ENCODE results near the gene FXYD2.
A peak's percentile ranks its signal among the peaks of the same experiment; 100 is the strongest.

The FXYD2 gene

DNA sequence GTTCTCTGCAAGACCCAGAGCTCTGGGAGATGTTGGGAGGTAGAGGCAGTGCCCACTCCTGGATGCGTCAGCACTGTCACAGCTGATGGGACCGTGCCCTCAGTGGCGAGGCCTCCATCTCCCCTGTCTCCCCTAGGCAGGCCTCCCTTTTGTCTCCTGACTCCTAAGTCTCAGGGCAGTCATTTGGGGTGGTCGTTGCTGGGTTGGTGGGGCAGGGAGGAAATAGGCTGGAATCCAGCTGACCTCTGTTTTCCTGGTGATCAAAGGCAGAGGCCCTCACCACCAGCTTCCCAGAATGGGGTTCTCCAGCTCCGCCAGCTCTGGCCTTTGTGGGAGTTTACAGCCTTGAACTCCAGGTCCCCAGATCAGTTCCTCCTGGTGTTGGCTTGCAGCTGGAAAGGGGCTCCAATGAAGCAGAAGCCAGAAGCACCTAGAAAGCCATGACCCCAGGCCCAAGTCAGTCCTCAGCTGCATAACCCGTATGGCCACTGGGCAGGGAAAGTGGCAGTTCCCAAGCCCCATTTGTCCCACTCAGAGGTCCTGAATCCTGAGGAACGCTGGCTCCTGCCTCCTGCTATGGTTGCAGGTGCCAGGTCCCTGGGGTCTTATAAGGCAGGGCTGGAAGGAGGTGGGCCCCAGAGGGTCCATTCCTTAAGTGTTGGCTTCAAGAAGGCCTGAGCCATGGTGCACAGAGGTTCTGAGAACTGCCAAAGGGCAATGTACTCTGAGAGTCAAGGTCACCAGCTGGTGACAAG, 7.3 kb upstream of the FXYD2 start:
- no peak for DNase-seq (ENCODE audit: low spot score)
- CTCF ChIA-PET, result interaction anchor here (0.6 to 1.5 kb wide), 4 partner anchors 12 to 406 kb away, joined by 3 to 4 read pairs (median 4); no protein-coding TSS in a partner anchor
- TF ChIP-seq, protein P1, sequence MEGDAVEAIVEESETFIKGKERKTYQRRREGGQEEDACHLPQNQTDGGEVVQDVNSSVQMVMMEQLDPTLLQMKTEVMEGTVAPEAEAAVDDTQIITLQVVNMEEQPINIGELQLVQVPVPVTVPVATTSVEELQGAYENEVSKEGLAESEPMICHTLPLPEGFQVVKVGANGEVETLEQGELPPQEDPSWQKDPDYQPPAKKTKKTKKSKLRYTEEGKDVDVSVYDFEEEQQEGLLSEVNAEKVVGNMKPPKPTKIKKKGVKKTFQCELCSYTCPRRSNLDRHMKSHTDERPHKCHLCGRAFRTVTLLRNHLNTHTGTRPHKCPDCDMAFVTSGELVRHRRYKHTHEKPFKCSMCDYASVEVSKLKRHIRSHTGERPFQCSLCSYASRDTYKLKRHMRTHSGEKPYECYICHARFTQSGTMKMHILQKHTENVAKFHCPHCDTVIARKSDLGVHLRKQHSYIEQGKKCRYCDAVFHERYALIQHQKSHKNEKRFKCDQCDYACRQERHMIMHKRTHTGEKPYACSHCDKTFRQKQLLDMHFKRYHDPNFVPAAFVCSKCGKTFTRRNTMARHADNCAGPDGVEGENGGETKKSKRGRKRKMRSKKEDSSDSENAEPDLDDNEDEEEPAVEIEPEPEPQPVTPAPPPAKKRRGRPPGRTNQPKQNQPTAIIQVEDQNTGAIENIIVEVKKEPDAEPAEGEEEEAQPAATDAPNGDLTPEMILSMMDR (conservative IDR thresholded peaks at IDR 0.05; ENCODE audit: low read depth), result no peak
- POLR2A ChIA-PET (ENCODE audit: low non-redundant PET), result no interaction called here
- H3K27ac ChIP-seq, result no peak overlapping the region

GRCh38 chr11:117830674-117831351, 6.3 kb upstream of the FXYD2 start:
- ChIA-PET POLR2A (ENCODE audit: low non-redundant PET) (no interaction called here), CTCF (interaction anchor here (0.6 kb wide), 1 partner anchor 405 kb away, joined by 3 read pairs; no protein-coding TSS in a partner anchor)
- TF ChIP-seq, protein P1 (conservative IDR thresholded peaks at IDR 0.05; ENCODE audit: low read depth), result no peak
- no peak overlapping the region for H3K27ac ChIP-seq
- DNase-seq (ENCODE audit: low spot score), result no peak

GRCh38 chr11:117830072-117830471, 5.5 kb upstream of the FXYD2 start:
- TF ChIP-seq, protein P1 (conservative IDR thresholded peaks at IDR 0.05; ENCODE audit: low read depth), result no peak
- H3K27ac ChIP-seq, result no peak overlapping the region
- DNase-seq (ENCODE audit: low spot score), result no peak
- CTCF ChIA-PET, result interaction anchor here (1.3 kb wide), 1 partner anchor 13 kb away, joined by 4 read pairs; no protein-coding TSS in a partner anchor
- POLR2A ChIA-PET (ENCODE audit: low non-redundant PET), result no interaction called here

- TF ChIP-seq, protein P1 (conservative IDR thresholded peaks at IDR 0.05; ENCODE audit: low read depth), result no peak
- POLR2A ChIA-PET (ENCODE audit: low non-redundant PET), result no interaction called here
- CTCF ChIA-PET, result interaction anchor here (1.3 kb wide), 1 partner anchor 12 kb away, joined by 4 read pairs; no protein-coding TSS in a partner anchor
Measured at GRCh38 chr11:117829369-117829725, 4.8 kb upstream of the FXYD2 start.

DNA sequence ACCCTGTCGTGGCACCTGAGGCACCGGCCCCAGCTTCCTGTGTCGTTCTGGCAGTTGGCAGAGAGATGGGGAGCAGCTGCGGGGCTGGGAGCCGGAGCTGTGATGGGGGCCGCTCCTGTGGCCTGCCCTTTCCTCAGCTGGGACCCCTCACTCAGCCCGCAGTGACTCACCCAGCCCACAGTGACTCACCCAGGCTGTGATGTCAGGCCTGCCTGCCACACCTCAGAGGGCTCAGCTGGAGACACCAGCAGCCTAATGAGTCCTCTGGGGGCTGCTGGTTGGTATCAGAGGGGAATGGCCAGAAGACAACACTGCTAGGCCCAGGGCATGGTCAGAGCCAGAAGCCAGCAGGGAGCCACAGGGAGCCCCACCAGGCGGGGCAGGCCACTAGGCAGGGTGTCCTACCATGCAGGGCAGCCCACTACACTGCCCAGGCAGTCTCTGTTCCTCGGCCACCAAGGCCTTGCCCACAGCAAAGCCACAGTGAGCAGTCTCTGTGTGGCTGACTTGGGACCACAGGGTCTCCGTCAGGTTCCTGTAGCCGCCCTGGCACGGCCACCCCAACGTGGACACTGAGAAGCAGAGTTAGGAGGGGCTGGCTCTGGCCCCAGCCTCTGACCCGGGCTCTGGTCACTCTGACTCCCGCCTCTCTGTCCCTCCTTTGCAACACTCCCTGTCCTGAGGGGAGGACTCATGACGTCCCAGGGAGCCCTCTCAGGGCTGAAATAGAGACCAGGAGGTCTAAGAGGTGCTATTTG, 4.2 kb upstream of the FXYD2 start:
- TF ChIP-seq, protein P1 (conservative IDR thresholded peaks at IDR 0.05; ENCODE audit: low read depth), result no peak
- ChIA-PET CTCF (interaction anchor here (0.9 to 1.3 kb wide), 3 partner anchors 11 to 224 kb away, joined by 3 to 4 read pairs (median 4); no protein-coding TSS in a partner anchor), POLR2A (ENCODE audit: low non-redundant PET) (no interaction called here)
- DNase-seq (ENCODE audit: low spot score), result peak; percentile 57
- H3K27ac ChIP-seq, result no peak overlapping the region

More at GRCh38 chr11:117829369-117829725, 4.8 kb upstream of the FXYD2 start:
- no peak for DNase-seq (ENCODE audit: low spot score)
- H3K27ac ChIP-seq, result no peak overlapping the region

Data from RWPE1 (cell line).